Epithelial cell of esophagus (primary cell): ENCODE measurements around the gene EPHB1.

Experiments used
- DNase-seq: peaks from one replicate; pipeline ENCODE4 v3.0.0; 2010; ENCODE audit warnings: low read depth
- H3K4me3 ChIP-seq: 2 replicates; pipeline ENCODE4 v1.5.1; 2011; ENCODE audit warnings: mild to moderate bottlenecking, low read length, control low read depth
- CTCF ChIP-seq: IDR thresholded peaks from 2 replicates; pipeline ENCODE4 v1.5.1; 2011; ENCODE audit warnings: low read depth, mild to moderate bottlenecking, low read length, control low read depth, inconsistent platforms; ENCODE audit not compliant: insufficient read depth; ENCODE audit errors: missing control alignments

Gene EPHB1

GRCh38 chr3:134910026-134910425, 115.0 kb downstream of the EPHB1 start:
- no peak overlapping the region for H3K4me3 ChIP-seq
- no peak for TF ChIP-seq CTCF
- no peak for DNase-seq

GRCh38 chr3:134911586-134912548, 116.8 kb downstream of the EPHB1 start:
- DNase-seq: no peak
- no peak overlapping the region for H3K4me3 ChIP-seq
- no peak for TF ChIP-seq CTCF

- no peak overlapping the region for H3K4me3 ChIP-seq
- no peak for TF ChIP-seq CTCF
Measured at GRCh38 chr3:134916276-134916961, 121.4 kb downstream of the EPHB1 start.

GRCh38 chr3:134917631-134918030, 122.6 kb downstream of the EPHB1 start:
- no peak overlapping the region for H3K4me3 ChIP-seq
- no peak for DNase-seq
- no peak for TF ChIP-seq CTCF

More at GRCh38 chr3:134916276-134916961, 121.4 kb downstream of the EPHB1 start:
- no peak for DNase-seq

- no peak overlapping the region for H3K4me3 ChIP-seq
- TF ChIP-seq CTCF: no peak
- DNase-seq: no peak
Measured at GRCh38 chr3:134918441-134918840, 123.4 kb downstream of the EPHB1 start.

- no peak overlapping the region for H3K4me3 ChIP-seq
- DNase-seq: no peak
- TF ChIP-seq CTCF: no peak
Measured at GRCh38 chr3:134922101-134922500, 127.0 kb downstream of the EPHB1 start.

GRCh38 chr3:134922866-134923265, 127.8 kb downstream of the EPHB1 start:
- no peak for DNase-seq
- no peak overlapping the region for H3K4me3 ChIP-seq
- no peak for TF ChIP-seq CTCF
